NCI-H1930 (cell line): Measurements from ENCODE around the gene HTR6.

Experiments used
- DNase-seq, 2 experiments: peaks; one replicate each; lab custom pipeline; 2025; lab: John Stamatoyannopoulos, UW

Gene HTR6

GRCh38 chr1:19656780-19657466 lies 7.8 kb upstream of the HTR6 start:
- DNase-seq, result no peak

GRCh38 chr1:19657511-19657910 lies 7.2 kb upstream of the HTR6 start:
- DNase-seq, result no peak

GRCh38 chr1:19658186-19658585 lies 6.5 kb upstream of the HTR6 start:
- DNase-seq, result no peak

GRCh38 chr1:19661721-19662228 lies 2.9 kb upstream of the HTR6 start:
- no peak for DNase-seq

- DNase-seq, result no peak
These were observed 2.4 kb upstream of the HTR6 start for GRCh38 chr1:19662313-19662712.

GRCh38 chr1:19665186-19665495 lies 466 bp downstream of the HTR6 start:
- DNase-seq, result no peak

- no peak for DNase-seq
These were observed 1.1 kb downstream of the HTR6 start for GRCh38 chr1:19665496-19666465.

GRCh38 chr1:19668888-19669287 lies 4.2 kb downstream of the HTR6 start:
- DNase-seq, result no peak

GRCh38 chr1:19670787-19671186 lies 6.1 kb downstream of the HTR6 start:
- DNase-seq, result no peak

GRCh38 chr1:19672237-19672636 lies 7.6 kb downstream of the HTR6 start:
- no peak for DNase-seq

- DNase-seq, result no peak
These were observed 11.1 kb downstream of the HTR6 start for GRCh38 chr1:19675797-19676196.

GRCh38 chr1:19676438-19676922 lies 11.8 kb downstream of the HTR6 start:
- no peak for DNase-seq

- DNase-seq, result no peak
These were observed 13.8 kb downstream of the HTR6 start for GRCh38 chr1:19678493-19678892.

- DNase-seq, result no peak
These were observed 14.3 kb downstream of the HTR6 start for GRCh38 chr1:19678931-19679453.

GRCh38 chr1:19679691-19680090 lies 15.0 kb downstream of the HTR6 start:
- no peak for DNase-seq

- DNase-seq, result no peak
These were observed 16.0 kb downstream of the HTR6 start for GRCh38 chr1:19680644-19681043.

GRCh38 chr1:19682257-19682656 lies 17.6 kb downstream of the HTR6 start:
- DNase-seq, result no peak

- DNase-seq, result no peak
These were observed 18.2 kb downstream of the HTR6 start for GRCh38 chr1:19682901-19683300.

GRCh38 chr1:19683351-19683750 lies 18.7 kb downstream of the HTR6 start:
- no peak for DNase-seq

GRCh38 chr1:19684677-19685076 lies 20.0 kb downstream of the HTR6 start:
- no peak for DNase-seq

- DNase-seq, result no peak
These were observed 21.3 kb downstream of the HTR6 start for GRCh38 chr1:19685994-19686393.

GRCh38 chr1:19687414-19687813 lies 22.7 kb downstream of the HTR6 start:
- no peak for DNase-seq
